IPS-15b (cell line): Measurements from ENCODE around the gene FAM110D.

Experiments used
- H3K27me3 ChIP-seq: one replicate; pipeline ENCODE4 v1.6.1; 2013; ENCODE audit warnings: low read length; ENCODE audit not compliant: control insufficient read depth, insufficient read depth
- H3K36me3 ChIP-seq: one replicate; pipeline ENCODE4 v1.6.1; 2013; ENCODE audit warnings: low read length; ENCODE audit not compliant: control insufficient read depth, insufficient read depth
- H3K4me1 ChIP-seq: one replicate; pipeline ENCODE4 v1.6.1; 2013; ENCODE audit warnings: mild to moderate bottlenecking, low read length; ENCODE audit not compliant: control insufficient read depth, insufficient read depth
- H3K4me3 ChIP-seq: one replicate; pipeline ENCODE4 v1.5.1; 2013; ENCODE audit warnings: low read depth, low read length
- H3K9ac ChIP-seq: one replicate; pipeline ENCODE4 v1.6.1; 2013; ENCODE audit warnings: low read depth, mild to moderate bottlenecking, low read length
- H3K9me3 ChIP-seq: one replicate; pipeline ENCODE4 v1.6.1; 2013; ENCODE audit warnings: mild to moderate bottlenecking, low read length; ENCODE audit not compliant: control insufficient read depth, insufficient read depth

The FAM110D gene

GRCh38 chr1:26158908-26159742 is at the start of gene FAM110D:
FAM110D (plus strand) TSS chr1:26159079; CDS start chr1:26161292, 2,213 bp downstream.
- peaks cover 84% of the 10 kb centered on the region for H3K27me3 ChIP-seq
- H3K9ac ChIP-seq, result no peak within 1 kb of the TSS
- H3K36me3 ChIP-seq, result no peaks in the 10 kb centered on the region
- H3K4me3 ChIP-seq, result no peak within 1 kb of the TSS
- H3K9me3 ChIP-seq, result no peaks in the 10 kb centered on the region
- H3K4me1 ChIP-seq, result peaks cover 39% of the 10 kb centered on the region

GRCh38 chr1:26109229-26110164 is 49.4 kb upstream of the FAM110D start:
- no peaks in the 10 kb centered on the region for H3K36me3 ChIP-seq
- no peak overlapping the region for H3K9ac ChIP-seq
- H3K4me1 ChIP-seq, result peaks cover 9% of the 10 kb centered on the region
- H3K9me3 ChIP-seq, result no peaks in the 10 kb centered on the region
- peaks cover 14% of the 10 kb centered on the region for H3K27me3 ChIP-seq
- H3K4me3 ChIP-seq, result no peak overlapping the region

GRCh38 chr1:26110731-26111529 is 47.9 kb upstream of the FAM110D start:
- peak overlapping the region; percentile 98 for H3K4me3 ChIP-seq
- peak overlapping the region; percentile 50 for H3K9ac ChIP-seq
- peaks cover 9% of the 10 kb centered on the region for H3K4me1 ChIP-seq
- H3K27me3 ChIP-seq, result peaks cover 14% of the 10 kb centered on the region
- no peaks in the 10 kb centered on the region for H3K9me3 ChIP-seq
- H3K36me3 ChIP-seq, result no peaks in the 10 kb centered on the region

- H3K4me3 ChIP-seq, result peak within 1 kb of the TSS; percentile 98
- H3K4me1 ChIP-seq, result peaks cover 9% of the 10 kb centered on the region
- peaks cover 14% of the 10 kb centered on the region for H3K27me3 ChIP-seq
- H3K9ac ChIP-seq, result peak within 1 kb of the TSS; percentile 73
- H3K9me3 ChIP-seq, result no peaks in the 10 kb centered on the region
- no peaks in the 10 kb centered on the region for H3K36me3 ChIP-seq
These were observed 47.1 kb upstream of the FAM110D start, which contains the start of gene PDIK1L for GRCh38 chr1:26111530-26112406. PDIK1L (plus strand) TSS chr1:26111824; CDS start chr1:26114309, 2,485 bp downstream.

- no peak overlapping the region for H3K9ac ChIP-seq
- H3K27me3 ChIP-seq, result peaks cover 14% of the 10 kb centered on the region
- H3K36me3 ChIP-seq, result no peaks in the 10 kb centered on the region
- no peaks in the 10 kb centered on the region for H3K9me3 ChIP-seq
- peaks cover 9% of the 10 kb centered on the region for H3K4me1 ChIP-seq
- H3K4me3 ChIP-seq, result peak overlapping the region; percentile 98
These were observed 46.5 kb upstream of the FAM110D start for GRCh38 chr1:26112407-26112775.

- Histone ChIP-seq H3K27me3 (peaks cover 13% of the 10 kb centered on the region), H3K9ac (no peak overlapping the region), H3K9me3 (no peaks in the 10 kb centered on the region), H3K4me1 (peaks cover 9% of the 10 kb centered on the region), H3K4me3 (no peak overlapping the region), H3K36me3 (no peaks in the 10 kb centered on the region)
These were observed 44.5 kb upstream of the FAM110D start for GRCh38 chr1:26114165-26114927.

- no peaks in the 10 kb centered on the region for H3K4me1 ChIP-seq
- H3K4me3 ChIP-seq, result no peak overlapping the region
- H3K9me3 ChIP-seq, result no peaks in the 10 kb centered on the region
- H3K36me3 ChIP-seq, result no peaks in the 10 kb centered on the region
- H3K9ac ChIP-seq, result no peak overlapping the region
- H3K27me3 ChIP-seq, result no peaks in the 10 kb centered on the region
These were observed 38.8 kb upstream of the FAM110D start for GRCh38 chr1:26119892-26120608.

- no peaks in the 10 kb centered on the region for H3K27me3 ChIP-seq
- peaks cover 4% of the 10 kb centered on the region for H3K4me1 ChIP-seq
- H3K36me3 ChIP-seq, result no peaks in the 10 kb centered on the region
- no peaks in the 10 kb centered on the region for H3K9me3 ChIP-seq
- no peak overlapping the region for H3K4me3 ChIP-seq
- H3K9ac ChIP-seq, result no peak overlapping the region
These were observed 36.8 kb upstream of the FAM110D start for GRCh38 chr1:26121854-26122773.
